SJSA1 (cell line): ENCODE results near the gene PARL. TPM values are rescaled to one million over a fixed set of nuclear protein-coding genes. Genes with fewer than 3 reads are reported as not detected.
A peak's percentile ranks its signal among the peaks of the same experiment; 100 is the strongest.

Experiments used
- DNase-seq, 2 experiments: peaks; one replicate each; pipeline ENCODE4 v3.0.0-alpha.2; 2015 to 2020; ENCODE audit warnings: low spot score in 2 of 2, low read depth in 1 of 2
- H3K27ac ChIP-seq: fragments of 250-450 bp; sonication (Bioruptor Pico); 2 replicates; pipeline ENCODE4 v1.5.1; 2020; ENCODE audit warnings: mild to moderate bottlenecking, moderate library complexity
- H3K27me3 ChIP-seq: fragments of 250-450 bp; sonication (Bioruptor Pico); replicated peaks from 2 replicates; pipeline ENCODE4 v1.5.1; 2020; ENCODE audit warnings: mild to moderate bottlenecking, moderate library complexity
- H3K36me3 ChIP-seq: fragments of 250-450 bp; sonication (Bioruptor Pico); 2 replicates; pipeline ENCODE4 v1.5.1; 2020; ENCODE audit warnings: mild to moderate bottlenecking
- H3K4me1 ChIP-seq: fragments of 250-450 bp; sonication (Bioruptor Pico); replicated peaks from 2 replicates; pipeline ENCODE4 v1.6.1; 2021; ENCODE audit warnings: mild to moderate bottlenecking
- H3K4me3 ChIP-seq: fragments of 250-450 bp; sonication (Bioruptor Pico); 2 replicates; pipeline ENCODE4 v1.5.1; 2020; ENCODE audit warnings: mild to moderate bottlenecking
- H3K9me3 ChIP-seq: fragments of 250-450 bp; sonication (Bioruptor Pico); replicated peaks from 2 replicates; pipeline ENCODE4 v1.5.1; 2020; ENCODE audit warnings: mild to moderate bottlenecking
- total RNA-seq: library from RNA; depleted of rRNA; stranded (reverse); fragments of >200 nt; shearing (Covaris generic); gene quantifications from 2 replicates; pipeline ENCODE4 v1.2.3, GENCODE V29; 2014

The PARL gene
- total RNA-seq, 1 experiment from 2014 or later = 46.6 TPM

DNA sequence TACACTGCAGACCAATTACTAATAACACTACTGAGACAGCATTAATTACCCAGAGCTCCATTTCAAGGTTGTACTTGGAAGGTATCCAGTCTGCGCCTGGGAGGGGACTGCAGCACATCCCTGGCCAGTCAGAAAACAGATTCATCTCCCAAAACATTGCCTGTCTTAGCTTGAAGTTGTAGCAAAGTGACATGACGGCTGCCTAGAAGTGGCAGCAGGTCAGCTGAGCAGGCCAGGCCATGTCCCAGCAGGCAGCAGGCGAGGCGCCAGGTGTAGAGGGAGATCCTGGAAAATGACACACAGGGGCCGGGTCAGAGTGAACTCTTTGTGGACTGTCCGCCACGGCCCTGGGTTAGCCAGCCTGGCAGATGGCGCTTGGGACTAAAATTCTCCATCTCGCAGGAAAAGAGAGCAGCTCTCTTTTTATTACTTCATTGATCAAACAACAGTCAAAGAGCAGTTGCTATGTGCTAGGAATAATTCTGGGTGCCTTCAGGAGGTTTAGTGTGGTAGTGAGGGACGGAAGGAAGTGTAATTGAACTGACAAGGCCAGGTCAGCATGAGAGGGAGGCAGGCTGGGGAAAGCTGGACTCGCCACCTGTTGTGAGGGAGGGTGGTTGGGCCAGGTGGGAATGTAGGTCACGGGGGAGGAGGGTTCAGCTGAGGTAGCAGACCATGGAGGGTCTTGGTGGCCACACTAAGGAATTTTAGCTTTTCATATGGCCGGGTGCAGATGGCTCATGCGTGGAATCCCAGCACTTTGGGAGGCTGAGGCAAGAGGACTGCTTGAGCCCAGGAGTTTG is 58.0 kb downstream of the PARL start:
- DNase-seq = no peak
- Histone ChIP-seq H3K36me3 (peaks cover 24% of the 10 kb centered on the region), H3K9me3 (peaks cover 5% of the 10 kb centered on the region; the same call in 1 of the 2 replicates), H3K4me3 (no peak overlapping the region), H3K27me3 (no peaks in the 10 kb centered on the region), H3K27ac (no peak overlapping the region), H3K4me1 (peaks cover 18% of the 10 kb centered on the region)

- no peak within 1 kb of the TSS for H3K27ac ChIP-seq
Measured at GRCh38 chr3:183825456-183826161, 59.1 kb downstream of the PARL start, which contains the start of gene MAP6D1. Gene MAP6D1 (minus strand): TSS chr3:183825577. CDS start chr3:183825547, 30 bp downstream.

DNA sequence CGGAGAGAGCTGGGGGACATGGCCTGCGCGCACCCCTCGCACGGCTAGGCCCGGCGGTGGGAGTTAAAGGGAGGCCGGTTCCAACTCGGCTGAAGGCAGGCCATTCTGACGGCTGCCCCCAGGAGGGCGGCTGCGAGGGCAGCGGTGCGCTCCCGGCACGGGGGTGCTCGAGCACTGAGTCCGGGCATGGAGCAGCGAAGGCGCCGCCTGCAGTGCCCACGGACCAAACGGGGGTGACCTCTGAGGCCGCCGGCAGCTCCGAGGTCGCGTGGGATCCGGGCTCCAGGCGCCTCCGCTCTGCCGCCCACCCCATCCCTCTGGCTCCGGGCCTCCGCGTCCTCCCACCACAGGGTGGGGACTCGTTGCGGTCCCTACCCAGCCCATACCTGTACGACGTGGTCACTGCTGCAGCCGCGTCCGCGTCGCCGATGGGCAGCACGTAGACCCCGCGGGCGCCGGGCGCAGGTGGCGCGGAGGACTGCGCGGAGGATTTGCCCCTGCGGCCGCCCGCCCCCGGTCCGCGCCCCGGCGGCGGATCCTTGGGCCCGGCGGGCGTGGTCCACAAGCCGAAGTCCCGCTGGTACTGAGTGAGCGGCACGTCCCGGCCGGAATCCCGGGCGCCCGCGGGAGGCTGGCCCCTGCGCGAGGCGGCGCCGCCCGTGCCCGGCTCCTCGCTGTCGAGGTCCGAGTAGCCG is 59.8 kb downstream of the PARL start:
- Histone ChIP-seq H3K27me3 (no peaks in the 10 kb centered on the region), H3K27ac (no peak overlapping the region), H3K4me3 (peak overlapping the region; percentile 73), H3K36me3 (peaks cover 19% of the 10 kb centered on the region), H3K9me3 (peaks cover 5% of the 10 kb centered on the region; the same call in 1 of the 2 replicates), H3K4me1 (peaks cover 18% of the 10 kb centered on the region)
- DNase-seq = peak in 1 of 2 experiments; percentile 36

More at GRCh38 chr3:183825456-183826161, 59.1 kb downstream of the PARL start, which contains the start of gene MAP6D1:
- peaks cover 5% of the 10 kb centered on the region; the same call in 1 of the 2 replicates for H3K9me3 ChIP-seq
- peaks cover 18% of the 10 kb centered on the region for H3K4me1 ChIP-seq
- peak; percentile 58 to 74 for DNase-seq
- peak within 1 kb of the TSS; percentile 73 for H3K4me3 ChIP-seq
- peaks cover 19% of the 10 kb centered on the region for H3K36me3 ChIP-seq
- no peaks in the 10 kb centered on the region for H3K27me3 ChIP-seq

DNA sequence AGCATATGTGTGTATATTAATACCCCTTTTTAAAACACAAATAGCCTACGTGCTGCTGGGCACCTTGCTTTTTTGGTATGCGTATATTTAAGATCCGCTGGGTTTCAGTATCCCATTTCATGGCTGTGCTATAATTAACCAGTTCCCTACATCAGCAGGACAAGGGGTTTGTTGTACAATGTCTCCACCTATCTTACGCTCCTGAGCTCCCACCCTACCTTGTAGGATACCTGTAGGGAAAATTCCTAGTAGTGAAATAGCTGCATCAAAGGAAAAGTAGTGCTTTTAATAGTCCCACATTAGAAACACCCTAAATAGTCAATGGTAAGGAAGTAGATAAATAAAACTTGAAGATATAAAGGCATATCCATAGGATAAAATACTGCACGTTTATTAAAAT is 60.7 kb downstream of the PARL start:
- DNase-seq = no peak
- peaks cover 18% of the 10 kb centered on the region for H3K4me1 ChIP-seq
- H3K4me3 ChIP-seq = no peak overlapping the region
- peaks cover 5% of the 10 kb centered on the region; the same call in 1 of the 2 replicates for H3K9me3 ChIP-seq
- peaks cover 13% of the 10 kb centered on the region; the same call in 1 of the 2 replicates for H3K36me3 ChIP-seq
- H3K27ac ChIP-seq = no peak overlapping the region
- H3K27me3 ChIP-seq = no peaks in the 10 kb centered on the region

DNA sequence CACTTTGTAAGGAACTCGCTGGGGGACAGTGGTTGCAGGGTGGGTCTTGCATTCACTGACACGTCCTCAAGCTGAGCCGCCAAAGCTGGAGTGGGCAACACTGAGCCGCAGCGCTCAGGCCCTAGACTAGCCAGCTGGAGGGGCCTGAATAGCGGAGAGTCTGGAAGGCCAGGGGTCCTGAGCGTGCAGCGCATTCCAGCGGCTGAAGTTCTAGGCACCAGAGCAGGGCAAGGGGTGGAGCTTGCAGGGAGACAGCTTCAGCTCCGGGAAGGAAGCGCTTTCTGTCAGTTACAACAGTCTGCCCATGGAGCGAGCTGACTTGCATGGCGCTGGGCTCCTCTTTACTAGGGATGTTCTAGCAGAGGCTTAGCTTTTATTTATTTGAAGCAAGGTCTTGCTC is 62.0 kb downstream of the PARL start:
- H3K9me3 ChIP-seq = peaks cover 5% of the 10 kb centered on the region; the same call in 1 of the 2 replicates
- no peaks in the 10 kb centered on the region for H3K27me3 ChIP-seq
- no peak overlapping the region for H3K4me3 ChIP-seq
- peaks cover 18% of the 10 kb centered on the region for H3K4me1 ChIP-seq
- peaks cover 6% of the 10 kb centered on the region; the same call in 1 of the 2 replicates for H3K36me3 ChIP-seq
- DNase-seq = no peak
- H3K27ac ChIP-seq = no peak overlapping the region

GRCh38 chr3:183819831-183820230 is 64.8 kb downstream of the PARL start:
- Histone ChIP-seq H3K4me1 (peaks cover 14% of the 10 kb centered on the region), H3K27ac (no peak overlapping the region), H3K9me3 (peaks cover under 1% of the 10 kb centered on the region; the same call in 1 of the 2 replicates), H3K36me3 (peaks cover 4% of the 10 kb centered on the region; the same call in 1 of the 2 replicates), H3K4me3 (no peak overlapping the region), H3K27me3 (no peaks in the 10 kb centered on the region)
- no peak for DNase-seq

DNA sequence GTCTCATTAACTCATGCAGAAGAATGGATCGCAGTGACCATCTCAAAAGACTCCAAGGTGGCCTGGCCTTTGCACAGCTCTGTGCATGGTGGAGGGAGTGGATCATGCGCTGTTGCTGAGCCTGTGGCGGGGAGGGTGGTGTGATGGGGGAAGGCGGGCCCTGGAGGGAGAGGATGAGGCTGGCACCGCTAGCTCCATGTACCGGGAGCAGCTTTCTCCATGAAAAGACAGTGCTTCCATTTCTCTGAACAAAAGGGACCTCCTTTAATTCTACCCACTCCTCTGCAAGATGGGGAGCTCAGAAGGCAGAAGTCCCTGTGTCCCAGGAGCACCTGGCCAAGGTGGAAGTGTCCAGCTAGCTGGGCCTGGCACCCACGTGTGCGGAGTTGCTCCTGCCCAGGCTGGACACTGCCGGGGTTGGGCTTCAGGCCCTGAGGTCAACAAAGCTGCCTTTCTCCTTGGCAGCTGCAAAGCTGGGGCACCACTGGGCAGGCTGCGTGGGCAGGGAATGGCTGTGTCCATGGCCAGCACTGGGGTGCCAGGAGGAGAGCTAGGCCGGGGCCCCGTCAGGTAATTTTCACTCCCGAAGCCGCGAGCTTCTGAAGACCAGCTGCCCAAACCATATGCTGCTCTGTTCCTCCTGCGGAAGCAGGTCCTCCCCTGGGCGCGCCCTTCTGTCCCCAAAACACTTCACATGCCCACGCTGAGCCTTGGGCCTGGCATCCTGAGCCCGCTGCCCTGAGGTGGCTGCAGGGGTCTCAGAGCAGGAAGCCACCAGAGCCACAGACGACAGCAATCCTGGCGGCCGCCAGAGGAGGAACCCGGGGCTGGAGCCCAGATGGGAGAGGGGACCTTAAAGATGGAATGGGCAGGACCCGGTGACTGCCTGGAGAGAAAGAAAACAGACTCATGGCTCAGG is 65.7 kb downstream of the PARL start:
- Histone ChIP-seq H3K27ac (no peak overlapping the region), H3K4me1 (peaks cover 6% of the 10 kb centered on the region; the same call in 1 of the 2 replicates), H3K36me3 (peaks cover 6% of the 10 kb centered on the region; the same call in 1 of the 2 replicates), H3K27me3 (no peaks in the 10 kb centered on the region), H3K9me3 (no peaks in the 10 kb centered on the region), H3K4me3 (no peak overlapping the region)
- DNase-seq = no peak

DNA sequence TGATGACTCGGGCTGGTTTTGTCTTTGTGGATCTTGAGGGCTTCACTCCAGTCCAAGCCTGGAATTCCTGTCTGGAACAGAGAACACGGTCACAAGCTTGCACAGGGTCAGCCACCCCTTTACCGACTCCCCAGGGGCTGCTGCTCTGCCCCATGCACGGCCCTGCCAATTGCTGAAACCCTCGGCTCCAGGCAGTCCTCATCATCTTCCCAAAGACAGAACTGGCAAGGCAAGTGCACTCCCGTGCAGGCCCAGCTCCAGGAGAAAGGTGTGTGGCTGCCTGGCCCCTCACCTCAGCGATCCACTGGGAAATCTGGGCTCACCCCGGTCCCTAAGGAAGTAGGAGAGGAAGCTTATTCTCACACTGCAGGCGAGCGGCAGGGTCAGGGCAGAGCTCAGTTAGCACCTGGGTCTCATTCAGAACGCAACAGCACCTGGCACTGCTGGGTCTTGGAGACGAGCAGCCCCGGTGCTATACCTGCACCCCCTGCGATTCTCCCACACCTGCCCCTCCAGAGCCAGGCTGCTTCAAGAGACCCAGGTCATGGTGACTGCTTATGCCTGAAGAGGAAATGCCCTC is 66.5 kb downstream of the PARL start:
- no peak overlapping the region for H3K27ac ChIP-seq

DNA sequence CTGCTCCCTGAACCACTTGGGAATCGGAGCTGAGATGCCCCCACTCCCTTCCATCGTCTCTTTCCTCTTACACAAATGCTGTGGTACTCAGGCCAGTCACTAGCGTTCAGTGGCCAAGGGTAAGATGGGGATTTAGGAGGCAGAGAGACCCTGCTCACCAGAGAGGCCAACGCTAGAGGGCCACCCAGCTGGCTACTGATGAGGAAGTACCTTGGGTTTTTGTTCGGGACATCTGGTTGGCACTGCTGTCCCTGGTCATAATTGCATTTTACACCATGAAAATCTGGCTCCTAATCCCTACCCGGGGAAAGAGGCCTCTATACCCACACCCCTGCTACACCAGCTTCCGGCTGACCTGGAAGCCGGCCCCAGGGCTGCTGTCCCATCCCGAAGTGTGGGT is 67.0 kb downstream of the PARL start:
- DNase-seq = no peak
- no peaks in the 10 kb centered on the region for H3K27me3 ChIP-seq
- 0 out of 2 replicates have a peak, but pooled peaks cover 6% of the 10 kb centered on the region for H3K4me1 ChIP-seq
- no peak overlapping the region for H3K4me3 ChIP-seq
- no peaks in the 10 kb centered on the region for H3K9me3 ChIP-seq
- peaks cover 6% of the 10 kb centered on the region; the same call in 1 of the 2 replicates for H3K36me3 ChIP-seq
- H3K27ac ChIP-seq = no peak overlapping the region

More for the DNA sequence above, 66.5 kb downstream of the PARL start:
- Histone ChIP-seq H3K9me3 (no peaks in the 10 kb centered on the region), H3K27me3 (no peaks in the 10 kb centered on the region), H3K4me1 (0 out of 2 replicates have a peak, but pooled peaks cover 6% of the 10 kb centered on the region), H3K36me3 (peaks cover 6% of the 10 kb centered on the region; the same call in 1 of the 2 replicates), H3K4me3 (no peak overlapping the region)
- DNase-seq = no peak

GRCh38 chr3:183816681-183817510 is 67.8 kb downstream of the PARL start:
- Histone ChIP-seq H3K27me3 (no peaks in the 10 kb centered on the region), H3K9me3 (no peaks in the 10 kb centered on the region), H3K4me1 (0 out of 2 replicates have a peak, but pooled peaks cover 6% of the 10 kb centered on the region), H3K27ac (no peak overlapping the region), H3K36me3 (peaks cover 6% of the 10 kb centered on the region; the same call in 1 of the 2 replicates), H3K4me3 (no peak overlapping the region)
- no peak for DNase-seq

DNA sequence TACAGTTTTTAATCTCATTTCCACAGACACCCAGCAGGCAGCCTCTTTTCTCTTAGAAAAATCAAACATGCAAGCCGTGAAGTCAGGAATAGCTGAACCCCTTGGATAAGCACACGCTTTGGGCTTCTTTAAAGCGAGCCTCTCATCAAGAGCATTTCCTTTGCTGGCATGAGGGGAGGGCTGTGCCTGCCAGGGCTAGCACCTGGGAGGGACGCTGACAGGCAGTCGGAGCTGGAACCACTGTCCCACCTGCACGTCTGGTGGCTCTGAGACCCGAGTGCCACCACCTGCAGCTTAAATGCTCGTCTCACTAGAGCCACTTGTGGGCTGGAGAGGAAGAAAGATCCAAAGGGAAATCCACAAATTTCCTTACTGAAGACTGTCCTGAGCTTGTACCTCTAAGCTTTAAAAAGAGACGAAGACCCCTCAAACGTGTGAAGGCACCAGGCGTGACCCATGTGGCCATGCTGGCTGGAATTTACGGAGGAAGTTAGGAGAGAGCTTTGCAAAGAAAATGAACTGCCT is 68.7 kb downstream of the PARL start:
- no peaks in the 10 kb centered on the region for H3K27me3 ChIP-seq
- no peak overlapping the region for H3K4me3 ChIP-seq
- no peak overlapping the region for H3K27ac ChIP-seq
- H3K36me3 ChIP-seq = peaks cover 13% of the 10 kb centered on the region; the same call in 1 of the 2 replicates
- DNase-seq = no peak
- 0 out of 2 replicates have a peak, but pooled peaks cover 6% of the 10 kb centered on the region for H3K4me1 ChIP-seq
- H3K9me3 ChIP-seq = no peaks in the 10 kb centered on the region
